Right renal pelvis (tissue), 4 donors: ENCODE results near the gene INO80B. TPM values are rescaled to one million over a fixed set of nuclear protein-coding genes. Genes with fewer than 3 reads are reported as not detected.
"Not testable (repeated sequence)": the region's sequence is repeated elsewhere in the genome, so short reads cannot be mapped to it uniquely, and the experiment has no call there.

Experiments
- DNase-seq, 4 donors: peaks; one replicate each; pipeline ENCODE4 v3.0.0-alpha.2; 2013; ENCODE audit warnings: low read depth in 4 of 4, low spot score in 3 of 4, missing footprints in 1 of 4
- polyA plus RNA-seq, 4 donors: library from polyadenylated mRNA; unstranded; fragments of 120-200 nt; gene quantifications; one replicate each; pipeline ENCODE4 v1.2.1, GENCODE V29; 2013; ENCODE audit not compliant: insufficient read length in 4 of 4

Gene INO80B
- polyA plus RNA-seq, 4 donors = 20.2 to 29.5 (median 24.5) TPM

GRCh38 chr2:74472086-74472944, 17.4 kb downstream of the INO80B start, which contains the start of gene MRPL53:
Gene MRPL53, minus strand, starts transcription at chr2:74472680. Its CDS starts 20 bp downstream, at chr2:74472660.
- DNase-seq = peak; percentile 91 to 97 (median 94)

GRCh38 chr2:74472945-74473258, 18.0 kb downstream of the INO80B start:
- no peak for DNase-seq

- no peak for DNase-seq
Observed at GRCh38 chr2:74474481-74474880, 19.6 kb downstream of the INO80B start.

- no peak for DNase-seq
Observed at GRCh38 chr2:74474899-74475298, 20.0 kb downstream of the INO80B start.

- DNase-seq = no peak
Observed at GRCh38 chr2:74481431-74481830, 26.5 kb downstream of the INO80B start.

GRCh38 chr2:74481961-74482800, 27.3 kb downstream of the INO80B start:
- no peak for DNase-seq

GRCh38 chr2:74482801-74483674, 28.2 kb downstream of the INO80B start, which contains the start of the genes CCDC142 and TTC31:
Gene CCDC142, minus strand, starts transcription at chr2:74482998. Its CDS starts 161 bp downstream, at chr2:74482837.
Gene TTC31, plus strand, starts transcription at chr2:74483081. Its CDS starts 15 bp downstream, at chr2:74483096.
- DNase-seq = peak; percentile 92 to 96 (median 94)

GRCh38 chr2:74483675-74484164, 28.8 kb downstream of the INO80B start:
- DNase-seq = not testable (repeated sequence)

- no peak for DNase-seq
Observed at GRCh38 chr2:74486141-74486540, 31.3 kb downstream of the INO80B start.

GRCh38 chr2:74488643-74489481, 34.0 kb downstream of the INO80B start:
- DNase-seq = no peak

GRCh38 chr2:74489906-74490305, 35.0 kb downstream of the INO80B start:
- no peak for DNase-seq

- DNase-seq = no peak
Observed at GRCh38 chr2:74491648-74492544, 37.0 kb downstream of the INO80B start.

- DNase-seq = no peak
Observed at GRCh38 chr2:74493546-74493945, 38.7 kb downstream of the INO80B start.

- DNase-seq = no peak
Observed at GRCh38 chr2:74495440-74495839, 40.6 kb downstream of the INO80B start.

GRCh38 chr2:74496997-74497776, 42.3 kb downstream of the INO80B start:
- DNase-seq = no peak

GRCh38 chr2:74497777-74498499, 43.1 kb downstream of the INO80B start:
- no peak for DNase-seq
